ENCODE results near the gene RNF133. TPM values are rescaled to one million over a fixed set of nuclear protein-coding genes. Genes with fewer than 3 reads are reported as not detected.

Gene RNF133
- total and polyA plus RNA-seq, 10 of the 15 experiments (the other 5 are each of a cell fraction or from before 2014, with no cell fraction given) = 0.05 TPM; not detected in 9

GRCh38 chr7:122719010-122719578 is 20.2 kb upstream of the RNF133 start:
- ChIA-PET CTCF (interaction anchor here (0.6 to 1.2 kb wide), 5 partner anchors 15 to 579 kb away, joined by 3 to 4 read pairs (median 3); no protein-coding TSS in a partner anchor), POLR2A (interaction anchor here (1.0 to 1.4 kb wide), 2 partner anchors 7 to 36 kb away, joined by 3 to 5 read pairs; no protein-coding TSS in a partner anchor), RAD21 (ENCODE audit: unreplicated experiment) (interaction anchor here (0.6 to 1.7 kb wide), 7 partner anchors 9 to 84 kb away, joined by 3 to 5 read pairs (median 4); no protein-coding TSS in a partner anchor), SMC1A (ENCODE audit: uncharacterized antibody, unreplicated experiment) (interaction anchor here (0.6 to 7.5 kb wide), 12 partner anchors 8 to 343 kb away, joined by 3 to 58 read pairs (median 4); no protein-coding TSS in a partner anchor)
- Histone ChIP-seq H3K4me1 (ENCODE audit: control insufficient read depth, insufficient read depth, low read length) (no peaks in the 10 kb centered on the region), H3K9ac (ENCODE audit: control insufficient read depth, insufficient read depth, low read length) (no peak overlapping the region), H3K9me3 (replicated peaks; ENCODE audit: control insufficient read depth, insufficient read depth, low read length) (no peaks in the 10 kb centered on the region), H3K4me2 (ENCODE audit: control insufficient read depth, insufficient read depth) (no peak overlapping the region), H4K20me1 (ENCODE audit: control insufficient read depth, insufficient read depth) (no peaks in the 10 kb centered on the region), H3K27me3 (replicated peaks in 1 of 2; ENCODE audit: control insufficient read depth in 2 of 2, insufficient read depth in 2 of 2, low read length in 1 of 2) (no peaks in the 10 kb centered on the region), H3K36me3 (ENCODE audit: control insufficient read depth in 2 of 2, insufficient read depth in 2 of 2, low read length in 1 of 2) (no peaks in the 10 kb centered on the region), H3K27ac (ENCODE audit: control insufficient read depth, insufficient read depth) (no peak overlapping the region), H2AFZ (ENCODE audit: control insufficient read depth, low read depth, low read length) (no peak overlapping the region), H3K79me2 (ENCODE audit: control insufficient read depth, insufficient read depth, low read length) (no peaks in the 10 kb centered on the region), H3K4me3 (no peak overlapping the region)
- BruUV-seq (replicated peaks) = no TSS peak
- DNase-seq (ENCODE audit: low read depth, low spot score) = no peak
- in situ Hi-C loops (cut with MboI) (no loop called here), intact Hi-C loops (cut with micrococcal nuclease; ENCODE audit: unreplicated experiment) (no loop called here)
- TF ChIP-seq MTA2 (IDR thresholded peaks at IDR 0.05; ENCODE audit: low read depth) = peak; percentile 17; the same call in 1 of the 2 replicates
- TF ChIP-seq DPF2 (IDR thresholded peaks at IDR 0.05) = peak; percentile 41; the same call in 1 of the 2 replicates
- TF ChIP-seq PML (IDR thresholded peaks at IDR 0.05; ENCODE audit: low read length) = no peak
- 0 out of 4 replicates have a peak, but pooled peaks of 1 of the 2 experiments have one; percentile 16 for TF ChIP-seq BHLHE40 (IDR thresholded peaks at IDR 0.05; ENCODE audit: borderline replicate concordance in 1 of 2, low read depth in 2 of 2, low read length in 1 of 2)
- TF ChIP-seq IKZF2 (IDR thresholded peaks at IDR 0.05) = peak in 1 of 2 experiments; percentile 63; a peak in 2 of 4 replicates
- TF ChIP-seq BCL11A (IDR thresholded peaks at IDR 0.05; ENCODE audit: low read depth, low read length) = no peak
- TF ChIP-seq, protein P1, sequence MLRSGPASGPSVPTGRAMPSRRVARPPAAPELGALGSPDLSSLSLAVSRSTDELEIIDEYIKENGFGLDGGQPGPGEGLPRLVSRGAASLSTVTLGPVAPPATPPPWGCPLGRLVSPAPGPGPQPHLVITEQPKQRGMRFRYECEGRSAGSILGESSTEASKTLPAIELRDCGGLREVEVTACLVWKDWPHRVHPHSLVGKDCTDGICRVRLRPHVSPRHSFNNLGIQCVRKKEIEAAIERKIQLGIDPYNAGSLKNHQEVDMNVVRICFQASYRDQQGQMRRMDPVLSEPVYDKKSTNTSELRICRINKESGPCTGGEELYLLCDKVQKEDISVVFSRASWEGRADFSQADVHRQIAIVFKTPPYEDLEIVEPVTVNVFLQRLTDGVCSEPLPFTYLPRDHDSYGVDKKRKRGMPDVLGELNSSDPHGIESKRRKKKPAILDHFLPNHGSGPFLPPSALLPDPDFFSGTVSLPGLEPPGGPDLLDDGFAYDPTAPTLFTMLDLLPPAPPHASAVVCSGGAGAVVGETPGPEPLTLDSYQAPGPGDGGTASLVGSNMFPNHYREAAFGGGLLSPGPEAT (IDR thresholded peaks at IDR 0.05; ENCODE audit: low read depth) = peak; percentile 38; the same call in 1 of the 2 replicates
- TF ChIP-seq IKZF1 (conservative IDR thresholded peaks at IDR 0.05) = peak; percentile 65
- TF ChIP-seq SPI1 (IDR thresholded peaks at IDR 0.05; ENCODE audit: borderline replicate concordance, insufficient read depth, low read depth, low read length) = 0 out of 2 replicates have a peak, but pooled peaks have one; percentile 38
- FAIRE-seq = no peak
- ATAC-seq = peak; percentile 61
- WGBS (ENCODE audit: insufficient coverage, insufficient replicate concordance, low lambda C conversion rate, missing lambda C conversion rate) = 7% methylated on average over 4 of the region's 4 CpGs
